SJCRH30 (cell line): ENCODE results near the gene MYH13. TPM values are rescaled to one million over a fixed set of nuclear protein-coding genes. Genes with fewer than 3 reads are reported as not detected.
"Not testable (repeated sequence)": the region's sequence is repeated elsewhere in the genome, so short reads cannot be mapped to it uniquely, and the experiment has no call there.

Experiments used
- DNase-seq, 2 experiments: peaks; one replicate each; pipeline ENCODE4 v3.0.0-alpha.2; 2015 to 2020
- H3K27ac ChIP-seq: fragments of 250-450 bp; sonication (Bioruptor Pico); 2 replicates; pipeline ENCODE4 v1.5.1; 2020; ENCODE audit warnings: mild to moderate bottlenecking, moderate library complexity
- H3K27me3 ChIP-seq: fragments of 250-450 bp; sonication (Bioruptor Pico); 2 replicates; pipeline ENCODE4 v1.5.1; 2020; ENCODE audit warnings: mild to moderate bottlenecking, moderate library complexity
- H3K36me3 ChIP-seq: fragments of 250-450 bp; sonication (Bioruptor Pico); 2 replicates; pipeline ENCODE4 v1.5.1; 2020; ENCODE audit warnings: mild to moderate bottlenecking, moderate library complexity
- H3K4me1 ChIP-seq: fragments of 250-450 bp; sonication (Bioruptor Pico); 2 replicates; pipeline ENCODE4 v1.5.1; 2020; ENCODE audit warnings: mild to moderate bottlenecking, moderate library complexity
- H3K4me3 ChIP-seq: fragments of 250-450 bp; sonication (Bioruptor Pico); 2 replicates; pipeline ENCODE4 v1.5.1; 2020; ENCODE audit warnings: mild to moderate bottlenecking, moderate library complexity
- H3K9me3 ChIP-seq: fragments of 250-450 bp; sonication (Bioruptor Pico); replicated peaks from 2 replicates; pipeline ENCODE4 v1.5.1; 2020; ENCODE audit warnings: mild to moderate bottlenecking, moderate library complexity
- total RNA-seq: library from RNA; depleted of rRNA; stranded (reverse); fragments of >200 nt; shearing (Covaris generic); gene quantifications from 2 replicates; pipeline ENCODE4 v1.2.3, GENCODE V29; 2014

MYH13 gene
- total RNA-seq, 1 experiment from 2014 or later = 0.57 TPM

GRCh38 chr17:10297691-10298090 lies 75.1 kb downstream of the MYH13 start:
- Histone ChIP-seq H3K4me1 (no peaks in the 10 kb centered on the region), H3K9me3 (no peaks in the 10 kb centered on the region), H3K27me3 (no peaks in the 10 kb centered on the region), H3K4me3 (no peak overlapping the region), H3K36me3 (no peaks in the 10 kb centered on the region), H3K27ac (no peak overlapping the region)
- no peak for DNase-seq

GRCh38 chr17:10295728-10296343 lies 77.0 kb downstream of the MYH13 start:
- DNase-seq = peak; percentile 46 to 76
- Histone ChIP-seq H3K27ac (no peak overlapping the region), H3K9me3 (no peaks in the 10 kb centered on the region), H3K27me3 (no peaks in the 10 kb centered on the region), H3K36me3 (no peaks in the 10 kb centered on the region), H3K4me3 (no peak overlapping the region), H3K4me1 (no peaks in the 10 kb centered on the region; the same call in 1 of the 2 replicates)

- Histone ChIP-seq H3K36me3 (no peaks in the 10 kb centered on the region), H3K27ac (no peak overlapping the region), H3K4me1 (no peaks in the 10 kb centered on the region; the same call in 1 of the 2 replicates), H3K4me3 (no peak overlapping the region), H3K9me3 (no peaks in the 10 kb centered on the region), H3K27me3 (no peaks in the 10 kb centered on the region)
- no peak for DNase-seq
Observed at GRCh38 chr17:10294180-10294579, 78.6 kb downstream of the MYH13 start.

- Histone ChIP-seq H3K27me3 (no peaks in the 10 kb centered on the region), H3K4me3 (no peak overlapping the region), H3K4me1 (no peaks in the 10 kb centered on the region; the same call in 1 of the 2 replicates), H3K36me3 (no peaks in the 10 kb centered on the region), H3K9me3 (no peaks in the 10 kb centered on the region), H3K27ac (no peak overlapping the region)
- no peak for DNase-seq
Observed at GRCh38 chr17:10292057-10292937, 80.5 kb downstream of the MYH13 start.

GRCh38 chr17:10291576-10291975 lies 81.2 kb downstream of the MYH13 start:
- H3K9me3 ChIP-seq, H3K4me3 ChIP-seq: not testable (repeated sequence)

GRCh38 chr17:10290041-10290440 lies 82.8 kb downstream of the MYH13 start:
- no peak for DNase-seq
- Histone ChIP-seq H3K27ac (no peak overlapping the region), H3K27me3 (no peaks in the 10 kb centered on the region), H3K9me3 (no peaks in the 10 kb centered on the region), H3K36me3 (no peaks in the 10 kb centered on the region), H3K4me3 (no peak overlapping the region), H3K4me1 (no peaks in the 10 kb centered on the region; the same call in 1 of the 2 replicates)

More at GRCh38 chr17:10291576-10291975, 81.2 kb downstream of the MYH13 start:
- H3K36me3 ChIP-seq, H3K4me1 ChIP-seq, H3K27ac ChIP-seq, H3K27me3 ChIP-seq, DNase-seq: not testable (repeated sequence)

GRCh38 chr17:10286324-10286723 lies 86.5 kb downstream of the MYH13 start:
- Histone ChIP-seq H3K27ac (no peak overlapping the region), H3K4me3 (no peak overlapping the region), H3K9me3 (no peaks in the 10 kb centered on the region), H3K27me3 (no peaks in the 10 kb centered on the region), H3K4me1 (no peaks in the 10 kb centered on the region), H3K36me3 (no peaks in the 10 kb centered on the region)
- DNase-seq = no peak

GRCh38 chr17:10285896-10286295 lies 86.9 kb downstream of the MYH13 start:
- no peak for DNase-seq
- Histone ChIP-seq H3K4me3 (no peak overlapping the region), H3K27ac (no peak overlapping the region), H3K27me3 (no peaks in the 10 kb centered on the region), H3K4me1 (no peaks in the 10 kb centered on the region), H3K9me3 (no peaks in the 10 kb centered on the region), H3K36me3 (no peaks in the 10 kb centered on the region)

GRCh38 chr17:10280068-10280467 lies 92.7 kb downstream of the MYH13 start:
- Histone ChIP-seq H3K27me3 (no peaks in the 10 kb centered on the region), H3K36me3 (no peaks in the 10 kb centered on the region), H3K27ac (no peak overlapping the region), H3K4me3 (no peak overlapping the region), H3K4me1 (no peaks in the 10 kb centered on the region), H3K9me3 (no peaks in the 10 kb centered on the region)
- no peak for DNase-seq

GRCh38 chr17:10278218-10278617 lies 94.6 kb downstream of the MYH13 start:
- Histone ChIP-seq H3K27ac (no peak overlapping the region), H3K4me3 (no peak overlapping the region), H3K4me1 (no peaks in the 10 kb centered on the region), H3K27me3 (no peaks in the 10 kb centered on the region), H3K9me3 (no peaks in the 10 kb centered on the region), H3K36me3 (no peaks in the 10 kb centered on the region)
- no peak for DNase-seq

GRCh38 chr17:10276436-10276835 lies 96.4 kb downstream of the MYH13 start:
- Histone ChIP-seq H3K4me3 (no peak overlapping the region), H3K27ac (no peak overlapping the region), H3K9me3 (no peaks in the 10 kb centered on the region), H3K4me1 (no peaks in the 10 kb centered on the region), H3K36me3 (no peaks in the 10 kb centered on the region), H3K27me3 (no peaks in the 10 kb centered on the region)
- no peak for DNase-seq

GRCh38 chr17:10275418-10275817 lies 97.4 kb downstream of the MYH13 start:
- no peak overlapping the region for H3K4me3 ChIP-seq
- no peak for DNase-seq
- no peaks in the 10 kb centered on the region for H3K36me3 ChIP-seq
- H3K27ac ChIP-seq = no peak overlapping the region
- no peaks in the 10 kb centered on the region for H3K27me3 ChIP-seq
- no peaks in the 10 kb centered on the region for H3K4me1 ChIP-seq
- H3K9me3 ChIP-seq = no peaks in the 10 kb centered on the region

GRCh38 chr17:10271106-10271562 lies 101.7 kb downstream of the MYH13 start:
- Histone ChIP-seq H3K27ac (no peak overlapping the region), H3K4me3 (no peak overlapping the region), H3K27me3 (no peaks in the 10 kb centered on the region), H3K36me3 (no peaks in the 10 kb centered on the region), H3K4me1 (no peaks in the 10 kb centered on the region), H3K9me3 (no peaks in the 10 kb centered on the region)
- no peak for DNase-seq

GRCh38 chr17:10270258-10270657 lies 102.5 kb downstream of the MYH13 start:
- no peak for DNase-seq
- Histone ChIP-seq H3K4me3 (no peak overlapping the region), H3K27me3 (no peaks in the 10 kb centered on the region), H3K4me1 (no peaks in the 10 kb centered on the region), H3K36me3 (no peaks in the 10 kb centered on the region), H3K9me3 (no peaks in the 10 kb centered on the region), H3K27ac (no peak overlapping the region)

GRCh38 chr17:10268005-10268404 lies 104.8 kb downstream of the MYH13 start:
- H3K9me3 ChIP-seq = no peaks in the 10 kb centered on the region
- no peak overlapping the region for H3K4me3 ChIP-seq
- DNase-seq = no peak
- H3K4me1 ChIP-seq = no peaks in the 10 kb centered on the region
- no peak overlapping the region for H3K27ac ChIP-seq
- H3K36me3 ChIP-seq = no peaks in the 10 kb centered on the region
- no peaks in the 10 kb centered on the region for H3K27me3 ChIP-seq
